IMR-90 (cell line): ENCODE results near the gene POC1B. TPM values are rescaled to one million over a fixed set of nuclear protein-coding genes. Genes with fewer than 3 reads are reported as not detected.

ENCODE experiments used
- ATAC-seq: fragments of 200-7000 bp; cut with Tn5 transposase; 2 replicates; pipeline ENCODE4 v1.9.1; 2020; ENCODE audit warnings: low read depth, mild to moderate bottlenecking, moderate library complexity
- BruUV-seq: library from RNA; stranded (reverse); fragments of 400-500 nt; replicated peaks from 2 replicates; lab custom pipeline; 2021; lab: Mats Ljungman, UMichigan
- CTCF ChIA-PET: fragments of 300-600 bp; formaldehyde crosslinking; extraction: SDS; loops from one replicate; lab custom pipeline; 2021; ENCODE audit warnings: antibody characterized with exemption; lab: Yijun Ruan, JAX
- POLR2A ChIA-PET: fragments of 300-600 bp; sonication (Branson Sonifier 250); formaldehyde crosslinking; loops from one replicate; lab custom pipeline; 2022; ENCODE audit warnings: antibody characterized with exemption; ENCODE audit not compliant: unreplicated experiment; lab: Charles Lee
- DNase-seq: peaks from one replicate; pipeline ENCODE4 v3.0.0; 2013
- H2AFZ ChIP-seq: replicated peaks from 2 replicates; pipeline ENCODE3; 2013; ENCODE audit warnings: low read length, mild to moderate bottlenecking; ENCODE audit not compliant: poor library complexity
- H2AK5ac ChIP-seq: 2 replicates; pipeline ENCODE4 v1.6.1; 2013; ENCODE audit warnings: low read depth, low read length, inconsistent platforms
- H2AK9ac ChIP-seq: replicated peaks from 2 replicates; pipeline ENCODE3; 2013; ENCODE audit warnings: mild to moderate bottlenecking, low read depth, low read length, moderate library complexity; ENCODE audit not compliant: poor library complexity
- H2BK120ac ChIP-seq: 2 replicates; pipeline ENCODE4 v1.6.1; 2013; ENCODE audit warnings: low read depth, low read length, inconsistent platforms
- H2BK15ac ChIP-seq: 3 replicates; pipeline ENCODE4 v1.6.1; 2013; ENCODE audit warnings: low read depth, low read length, inconsistent platforms
- H2BK20ac ChIP-seq: 2 replicates; pipeline ENCODE4 v1.6.1; 2013; ENCODE audit warnings: low read depth, mild to moderate bottlenecking, inconsistent platforms, low read length, moderate library complexity
- H2BK5ac ChIP-seq: 2 replicates; pipeline ENCODE4 v1.6.1; 2013; ENCODE audit warnings: mild to moderate bottlenecking, low read depth, low read length, inconsistent platforms; ENCODE audit not compliant: poor library complexity, severe bottlenecking
- H3K14ac ChIP-seq: replicated peaks from 2 replicates; pipeline ENCODE4 v1.6.1; 2013; ENCODE audit warnings: low read depth, low read length, inconsistent platforms
- H3K18ac ChIP-seq: 2 replicates; pipeline ENCODE4 v1.6.1; 2013; ENCODE audit warnings: low read depth, low read length, control low read depth
- H3K23ac ChIP-seq: 2 replicates; pipeline ENCODE4 v1.6.1; 2013; ENCODE audit warnings: low read depth, low read length, inconsistent platforms
- H3K27ac ChIP-seq: 2 replicates; pipeline ENCODE4 v1.5.1; 2013; ENCODE audit warnings: mild to moderate bottlenecking, control low read depth, low read length; ENCODE audit not compliant: insufficient read depth
- H3K27me3 ChIP-seq: 2 replicates; pipeline ENCODE4 v1.6.1; 2013; ENCODE audit warnings: low read length; ENCODE audit not compliant: control insufficient read depth, insufficient read depth
- H3K36me3 ChIP-seq: 2 replicates; pipeline ENCODE4 v1.6.1; 2013; ENCODE audit warnings: low read length, mixed read lengths; ENCODE audit not compliant: control insufficient read depth, insufficient read depth
- H3K4ac ChIP-seq: 2 replicates; pipeline ENCODE4 v1.6.1; 2013; ENCODE audit warnings: low read depth, low read length, inconsistent platforms
- H3K4me1 ChIP-seq: 2 replicates; pipeline ENCODE4 v1.6.1; 2013; ENCODE audit warnings: low read length, mixed read lengths; ENCODE audit not compliant: control insufficient read depth, insufficient read depth
- H3K4me2 ChIP-seq: 2 replicates; pipeline ENCODE4 v1.6.1; 2013; ENCODE audit warnings: low read depth, mild to moderate bottlenecking, control low read depth, low read length, moderate library complexity
- H3K4me3 ChIP-seq: 2 replicates; pipeline ENCODE4 v1.5.1; 2013; ENCODE audit warnings: low read depth, mild to moderate bottlenecking, control low read depth, low read length, moderate library complexity; ENCODE audit not compliant: insufficient read depth
- H3K56ac ChIP-seq: 2 replicates; pipeline ENCODE4 v1.6.1; 2013; ENCODE audit warnings: low read length, inconsistent platforms; ENCODE audit not compliant: insufficient read depth; ENCODE audit errors: extremely low read depth
- H3K79me1 ChIP-seq, 2 experiments: 2 replicates each; pipeline ENCODE4 v1.6.1; 2013; ENCODE audit warnings: low read length in 2 of 2, inconsistent platforms in 1 of 2, low read depth in 1 of 2
- H3K9ac ChIP-seq: 2 replicates; pipeline ENCODE4 v1.6.1; 2013; ENCODE audit warnings: low read depth, low read length, control low read depth
- H3K9me1 ChIP-seq: 2 replicates; pipeline ENCODE4 v1.6.1; 2013; ENCODE audit warnings: low read length, inconsistent platforms; ENCODE audit not compliant: insufficient read depth
- H3K9me3 ChIP-seq: 2 replicates; pipeline ENCODE4 v1.6.1; 2013; ENCODE audit warnings: low read length; ENCODE audit not compliant: control insufficient read depth, insufficient read depth
- H4K20me1 ChIP-seq: 2 replicates; pipeline ENCODE4 v1.6.1; 2013; ENCODE audit warnings: low read length, inconsistent platforms; ENCODE audit not compliant: insufficient read depth
- H4K5ac ChIP-seq: 2 replicates; pipeline ENCODE4 v1.6.1; 2013; ENCODE audit warnings: mild to moderate bottlenecking, low read depth, low read length, control low read depth
- H4K8ac ChIP-seq, 2 experiments: 2 replicates each; pipeline ENCODE4 v1.6.1; 2013; ENCODE audit warnings: low read depth in 2 of 2, low read length in 2 of 2, control low read depth in 1 of 2, inconsistent platforms in 1 of 2
- H4K91ac ChIP-seq: 2 replicates; pipeline ENCODE4 v1.6.1; 2013; ENCODE audit warnings: low read depth, low read length, inconsistent platforms; ENCODE audit not compliant: insufficient read depth
- BHLHE40 ChIP-seq: fragments of 150-350 bp; IDR thresholded peaks from 2 replicates; pipeline ENCODE4 v1.6.1; 2016; ENCODE audit warnings: mild to moderate bottlenecking, low read depth, low read length
- MAZ ChIP-seq: IDR thresholded peaks from 2 replicates; pipeline ENCODE4 v1.6.1; 2012; ENCODE audit warnings: low read depth, mild to moderate bottlenecking, low read length, improper control_type of control experiment, moderate library complexity, borderline replicate concordance
- POLR2A ChIP-seq: IDR thresholded peaks from 2 replicates; pipeline ENCODE4 v1.6.1; 2012; ENCODE audit warnings: mild to moderate bottlenecking, low read depth, low read length
- USF2 ChIP-seq: fragments of 150-350 bp; IDR thresholded peaks from 2 replicates; pipeline ENCODE4 v1.6.1; 2017; ENCODE audit warnings: mild to moderate bottlenecking, antibody characterized with exemption, low read length, low read depth
- WGBS, 2 experiments: methylation state at CpG; one replicate each; pipeline versions ENCODE4 v1.1.5 to v1.1.7; 2013; ENCODE audit warnings: missing lambda C conversion rate in 2 of 2; ENCODE audit not compliant: insufficient read length in 1 of 2; ENCODE audit errors: extremely low coverage in 2 of 2; 5-methylcytosine and 5-hydroxymethylcytosine counted together
- dilution Hi-C: fragments of 300-500 bp; cut with HindIII; formaldehyde crosslinking; loops from one replicate; pipeline ENCODE4 v1.14.3; 2018; ENCODE audit warnings: low sequenced_read_pairs; ENCODE audit not compliant: unreplicated experiment
- in situ Hi-C: fragments of 300-500 bp; cut with MboI; formaldehyde crosslinking; loops from 3 replicates; pipeline ENCODE4 v1.14.3; 2019; ENCODE audit warnings: low sequenced_read_pairs, inconsistent platforms, mixed read lengths
- intact Hi-C: fragments of 100-400 bp; cut with micrococcal nuclease; formaldehyde crosslinking; loops from 2 replicates; pipeline ENCODE4 v1.10.0; 2022
- polyA plus RNA-seq, 3 experiments: library from polyadenylated mRNA; depleted of rRNA; stranded (reverse); fragments of >200 nt; gene quantifications; 2 replicates each; pipeline ENCODE4 v1.2.3, GENCODE V29; 2012; ENCODE audit warnings: low replicate concordance in 1 of 3
- total RNA-seq: library from RNA; depleted of rRNA; stranded (reverse); fragments of >200 nt; gene quantifications from 2 replicates; pipeline ENCODE4 v1.2.3, GENCODE V29; 2012
- TF ChIP-seq, protein P1 (sequence below): conservative IDR thresholded peaks from 2 replicates; pipeline ENCODE4 v1.5.1; 2012; ENCODE audit warnings: mild to moderate bottlenecking, low read depth, low read length, improper control_type of control experiment

The POC1B gene
- total and polyA plus RNA-seq, 2 of the 4 experiments (the other 2 are of a cell fraction), result 5.0 to 10.4 TPM

DNA sequence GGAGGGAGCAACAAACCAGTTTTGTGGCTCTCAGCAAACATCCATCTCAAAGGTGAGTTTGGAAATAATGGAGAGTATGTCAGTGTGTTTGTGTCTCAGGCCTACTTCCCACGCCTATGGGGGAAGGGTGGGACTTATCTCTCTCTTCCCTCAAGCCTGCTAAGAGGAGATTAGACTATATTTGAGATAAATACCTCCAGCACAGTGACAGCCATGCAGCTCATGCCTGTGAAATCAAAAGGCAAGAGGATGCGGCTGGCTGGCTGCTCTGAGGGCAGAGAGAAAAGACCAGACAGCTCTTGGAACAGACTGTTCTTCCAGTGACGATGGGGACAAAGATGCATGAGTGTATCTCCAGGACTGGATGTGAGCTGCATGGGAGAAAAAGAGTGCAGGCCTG, 14.7 kb upstream of the POC1B start:
- no peak overlapping the region for H4K8ac ChIP-seq
- intact Hi-C loops, result loop anchor here (5.0 to 10.0 kb wide), 4 partner anchors 152 to 1364 kb away; no protein-coding TSS in a partner anchor

More for the DNA sequence above, 14.7 kb upstream of the POC1B start:
- Histone ChIP-seq H3K18ac (no peak overlapping the region), H3K14ac (no peak overlapping the region), H3K4me2 (no peak overlapping the region), H4K20me1 (no peaks in the 10 kb centered on the region), H3K4me3 (no peak overlapping the region), H2BK5ac (no peak overlapping the region), H3K27me3 (no peaks in the 10 kb centered on the region), H3K23ac (no peak overlapping the region), H3K4ac (no peak overlapping the region), H3K79me1 (no peaks in the 10 kb centered on the region), H2AK9ac (no peak overlapping the region), H4K91ac (no peak overlapping the region), H2BK15ac (no peak overlapping the region), H4K5ac (no peak overlapping the region), H2BK120ac (no peak overlapping the region), H2AFZ (no peak overlapping the region), H3K9me3 (no peaks in the 10 kb centered on the region), H3K9me1 (peaks cover 5% of the 10 kb centered on the region; the same call in 1 of the 2 replicates), H2BK20ac (no peak overlapping the region), H3K27ac (no peak overlapping the region), H3K4me1 (no peaks in the 10 kb centered on the region), H3K36me3 (no peaks in the 10 kb centered on the region), H3K9ac (no peak overlapping the region), H3K56ac (no peak overlapping the region), H2AK5ac (no peak overlapping the region)
- POLR2A ChIA-PET, result interaction anchor here (0.5 kb wide), 1 partner anchor 1138 kb away, joined by 3 read pairs; no protein-coding TSS in a partner anchor
- TF ChIP-seq POLR2A (no peak), USF2 (no peak), MAZ (no peak), BHLHE40 (no peak)
- TF ChIP-seq, protein P1, sequence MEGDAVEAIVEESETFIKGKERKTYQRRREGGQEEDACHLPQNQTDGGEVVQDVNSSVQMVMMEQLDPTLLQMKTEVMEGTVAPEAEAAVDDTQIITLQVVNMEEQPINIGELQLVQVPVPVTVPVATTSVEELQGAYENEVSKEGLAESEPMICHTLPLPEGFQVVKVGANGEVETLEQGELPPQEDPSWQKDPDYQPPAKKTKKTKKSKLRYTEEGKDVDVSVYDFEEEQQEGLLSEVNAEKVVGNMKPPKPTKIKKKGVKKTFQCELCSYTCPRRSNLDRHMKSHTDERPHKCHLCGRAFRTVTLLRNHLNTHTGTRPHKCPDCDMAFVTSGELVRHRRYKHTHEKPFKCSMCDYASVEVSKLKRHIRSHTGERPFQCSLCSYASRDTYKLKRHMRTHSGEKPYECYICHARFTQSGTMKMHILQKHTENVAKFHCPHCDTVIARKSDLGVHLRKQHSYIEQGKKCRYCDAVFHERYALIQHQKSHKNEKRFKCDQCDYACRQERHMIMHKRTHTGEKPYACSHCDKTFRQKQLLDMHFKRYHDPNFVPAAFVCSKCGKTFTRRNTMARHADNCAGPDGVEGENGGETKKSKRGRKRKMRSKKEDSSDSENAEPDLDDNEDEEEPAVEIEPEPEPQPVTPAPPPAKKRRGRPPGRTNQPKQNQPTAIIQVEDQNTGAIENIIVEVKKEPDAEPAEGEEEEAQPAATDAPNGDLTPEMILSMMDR, result no peak
- no TSS peak for BruUV-seq
- DNase-seq (no peak), ATAC-seq (no peak)
- CTCF ChIA-PET, result no interaction called here
- 50% methylated on average over 1 of the region's 3 CpGs; no CpG with 5 or more reads in 1 of the 2 experiments for WGBS, 2 experiments
- in situ Hi-C loops, result loop anchor here (5.0 to 10.0 kb wide), 3 partner anchors 164 to 1394 kb away; partner anchors contain the start of gene ATP2B1
- dilution Hi-C loops, result no loop called here
